PFSK-1 (cell line): ENCODE results near the gene CARD19.

ENCODE experiments used
- FOXP2 ChIP-seq: optimal IDR thresholded peaks from 2 replicates; pipeline ENCODE3; 2011; ENCODE audit warnings: borderline replicate concordance, control low read depth, inconsistent platforms; ENCODE audit not compliant: insufficient read depth; ENCODE audit errors: extremely low read length, extremely low read depth
- POLR2AphosphoS5 ChIP-seq: IDR thresholded peaks from 2 replicates; pipeline ENCODE4 v1.6.1; 2012; ENCODE audit warnings: low read depth, mild to moderate bottlenecking, control low read depth, low read length, moderate library complexity
- SIN3A ChIP-seq: IDR thresholded peaks from 2 replicates; pipeline ENCODE4 v1.6.1; 2012; ENCODE audit warnings: mild to moderate bottlenecking, low read length, moderate library complexity, borderline replicate concordance; ENCODE audit not compliant: insufficient read depth
- TAF1 ChIP-seq: IDR thresholded peaks from 2 replicates; pipeline ENCODE4 v1.6.1; 2012; ENCODE audit warnings: low read length, control low read depth, borderline replicate concordance; ENCODE audit not compliant: insufficient read depth
- TF ChIP-seq, protein P1 (sequence below), 2 experiments: IDR thresholded peaks; 2 replicates each; pipeline versions ENCODE4 v1.6.1 to v1.8.0; 2011 to 2012; ENCODE audit warnings: low read depth in 2 of 2, low read length in 2 of 2, control low read depth in 1 of 2, inconsistent platforms in 1 of 2, mild to moderate bottlenecking in 1 of 2, moderate library complexity in 1 of 2; ENCODE audit not compliant: insufficient read depth in 1 of 2

CARD19 gene

DNA sequence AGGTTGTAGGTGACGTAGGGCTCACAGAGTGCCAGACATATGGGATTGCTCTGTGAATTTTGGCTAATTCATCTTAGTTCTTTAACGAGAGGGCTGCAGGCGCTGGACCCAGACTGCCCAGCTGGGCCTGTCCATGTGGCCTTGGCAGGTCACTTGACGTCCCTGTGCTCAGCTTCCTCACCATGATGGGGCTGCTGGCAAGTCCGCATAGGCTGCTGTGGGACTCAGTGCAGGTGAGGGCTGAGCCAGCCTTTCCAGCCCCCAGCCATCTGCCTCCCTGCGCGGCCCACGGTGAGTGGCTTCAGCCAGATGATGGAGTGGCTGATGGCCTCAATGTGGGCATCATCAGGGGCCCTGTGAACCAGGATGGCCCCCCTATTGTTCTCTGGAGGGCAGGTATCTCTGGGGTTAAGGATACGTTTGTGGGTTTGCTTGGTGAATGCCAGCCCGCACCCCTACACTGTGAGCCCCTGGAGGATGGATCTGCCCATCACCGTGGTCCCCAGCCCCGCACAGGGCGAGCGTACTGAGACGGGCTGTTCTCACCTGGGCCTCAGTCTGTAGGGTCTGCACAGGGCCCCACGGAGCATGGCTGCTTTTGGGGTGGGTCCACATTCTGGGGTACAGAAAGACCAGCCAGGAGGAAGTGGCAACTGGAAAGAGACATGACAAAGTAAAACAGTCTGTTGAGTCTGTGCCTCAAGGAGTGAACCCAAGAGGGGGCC, 3.7 kb downstream of the CARD19 start:
- TF ChIP-seq FOXP2 (no peak), POLR2AphosphoS5 (no peak), TAF1 (no peak)

DNA sequence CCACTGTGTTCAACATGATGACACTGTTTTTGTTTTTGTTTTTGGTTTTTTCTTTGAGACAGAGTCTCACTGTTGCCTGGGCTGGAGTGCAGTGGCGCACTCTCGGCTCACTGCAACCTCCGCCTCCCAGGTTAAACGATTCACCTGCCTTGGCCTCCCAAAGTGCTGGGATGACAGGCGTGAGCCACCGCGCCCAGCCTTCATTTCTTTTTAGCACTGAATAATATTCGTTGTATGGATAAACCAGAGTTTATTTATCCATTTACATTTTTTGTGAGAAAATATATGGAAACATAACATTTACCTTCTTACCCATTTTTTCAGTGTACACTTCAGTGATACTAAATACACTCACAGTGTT, 4.2 kb downstream of the CARD19 start:
- TF ChIP-seq TAF1 (no peak), POLR2AphosphoS5 (no peak), FOXP2 (no peak), SIN3A (no peak)

DNA sequence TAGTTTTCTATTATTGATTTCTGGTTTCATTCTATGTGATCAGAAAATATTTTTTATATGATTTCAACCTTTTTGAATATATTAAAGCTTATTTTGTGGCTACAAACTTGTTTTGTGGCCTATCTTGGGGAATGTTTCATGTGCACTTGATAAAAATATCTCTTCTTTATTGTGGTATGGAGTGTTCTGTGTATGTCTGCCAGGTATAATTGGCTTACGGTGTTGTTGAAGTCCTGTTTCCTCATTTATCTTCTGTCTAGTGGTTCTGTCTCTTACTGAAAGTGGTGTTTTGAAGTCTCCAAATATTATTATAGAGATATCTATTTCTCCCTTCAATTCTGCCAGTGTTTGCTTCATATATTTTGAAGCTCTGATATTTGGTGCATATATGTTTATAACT, 9.6 kb downstream of the CARD19 start:
- TF ChIP-seq SIN3A (no peak), TAF1 (no peak), POLR2AphosphoS5 (no peak), FOXP2 (no peak)
- TF ChIP-seq, protein P1, sequence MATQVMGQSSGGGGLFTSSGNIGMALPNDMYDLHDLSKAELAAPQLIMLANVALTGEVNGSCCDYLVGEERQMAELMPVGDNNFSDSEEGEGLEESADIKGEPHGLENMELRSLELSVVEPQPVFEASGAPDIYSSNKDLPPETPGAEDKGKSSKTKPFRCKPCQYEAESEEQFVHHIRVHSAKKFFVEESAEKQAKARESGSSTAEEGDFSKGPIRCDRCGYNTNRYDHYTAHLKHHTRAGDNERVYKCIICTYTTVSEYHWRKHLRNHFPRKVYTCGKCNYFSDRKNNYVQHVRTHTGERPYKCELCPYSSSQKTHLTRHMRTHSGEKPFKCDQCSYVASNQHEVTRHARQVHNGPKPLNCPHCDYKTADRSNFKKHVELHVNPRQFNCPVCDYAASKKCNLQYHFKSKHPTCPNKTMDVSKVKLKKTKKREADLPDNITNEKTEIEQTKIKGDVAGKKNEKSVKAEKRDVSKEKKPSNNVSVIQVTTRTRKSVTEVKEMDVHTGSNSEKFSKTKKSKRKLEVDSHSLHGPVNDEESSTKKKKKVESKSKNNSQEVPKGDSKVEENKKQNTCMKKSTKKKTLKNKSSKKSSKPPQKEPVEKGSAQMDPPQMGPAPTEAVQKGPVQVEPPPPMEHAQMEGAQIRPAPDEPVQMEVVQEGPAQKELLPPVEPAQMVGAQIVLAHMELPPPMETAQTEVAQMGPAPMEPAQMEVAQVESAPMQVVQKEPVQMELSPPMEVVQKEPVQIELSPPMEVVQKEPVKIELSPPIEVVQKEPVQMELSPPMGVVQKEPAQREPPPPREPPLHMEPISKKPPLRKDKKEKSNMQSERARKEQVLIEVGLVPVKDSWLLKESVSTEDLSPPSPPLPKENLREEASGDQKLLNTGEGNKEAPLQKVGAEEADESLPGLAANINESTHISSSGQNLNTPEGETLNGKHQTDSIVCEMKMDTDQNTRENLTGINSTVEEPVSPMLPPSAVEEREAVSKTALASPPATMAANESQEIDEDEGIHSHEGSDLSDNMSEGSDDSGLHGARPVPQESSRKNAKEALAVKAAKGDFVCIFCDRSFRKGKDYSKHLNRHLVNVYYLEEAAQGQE (IDR thresholded peaks at IDR 0.05; ENCODE audit: insufficient read depth in 1 of 2, low read depth in 2 of 2, low read length in 2 of 2), result no peak

DNA sequence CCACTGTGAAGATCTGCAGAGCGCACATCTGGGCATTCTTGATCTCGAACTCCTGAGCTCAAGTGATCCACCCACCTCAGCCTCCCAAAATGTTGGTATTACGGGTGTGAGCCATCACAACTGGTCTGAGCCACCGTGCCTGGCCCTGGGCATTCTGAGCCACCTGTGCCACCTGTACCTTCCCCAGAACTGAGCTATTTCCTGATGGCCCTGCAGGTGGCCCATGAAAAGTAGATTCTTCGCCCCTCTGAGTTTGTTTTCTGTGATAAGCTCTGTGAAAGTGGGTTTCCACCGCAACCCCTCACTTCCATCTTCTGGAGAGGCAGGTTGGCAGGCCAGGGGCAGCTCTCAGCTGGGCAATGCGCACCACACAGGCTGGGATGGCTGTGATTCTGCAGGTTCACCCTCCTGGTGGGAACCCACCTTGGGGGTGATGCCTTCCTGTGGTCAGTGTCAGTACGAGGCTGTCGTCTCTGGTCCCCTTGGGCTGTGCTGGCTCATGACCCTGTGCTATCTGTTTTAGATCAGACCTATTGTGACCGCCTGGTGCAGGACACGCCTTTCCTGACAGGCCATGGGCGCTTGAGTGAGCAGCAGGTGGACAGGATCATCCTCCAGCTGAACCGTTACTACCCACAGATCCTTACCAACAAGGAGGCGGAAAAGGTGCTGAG, 11.3 kb downstream of the CARD19 start:
- TF ChIP-seq, protein P1 (IDR thresholded peaks at IDR 0.05; ENCODE audit: insufficient read depth in 1 of 2, low read depth in 2 of 2, low read length in 2 of 2), result no peak
- TF ChIP-seq POLR2AphosphoS5, result no peak
- no peak for TF ChIP-seq SIN3A
- no peak for TF ChIP-seq TAF1
- no peak for TF ChIP-seq FOXP2

DNA sequence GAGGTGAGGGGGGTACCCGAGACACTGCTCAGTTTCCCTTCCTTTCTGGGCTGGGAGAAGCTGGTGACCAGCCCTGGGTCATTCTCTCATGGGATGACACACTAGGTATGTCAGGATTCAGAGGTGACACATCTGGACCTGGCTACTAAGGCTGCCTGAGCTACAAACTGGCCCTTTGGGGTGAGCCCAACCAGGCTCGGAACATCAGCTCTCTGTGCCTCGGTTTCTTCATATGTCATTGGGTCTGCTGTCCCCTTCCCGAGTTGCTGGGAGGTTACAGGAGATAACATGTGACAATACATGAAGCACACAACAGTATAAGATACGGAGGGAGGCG, 11.8 kb downstream of the CARD19 start:
- TF ChIP-seq, protein P1 (IDR thresholded peaks at IDR 0.05; ENCODE audit: insufficient read depth in 1 of 2, low read depth in 2 of 2, low read length in 2 of 2), result no peak
- TF ChIP-seq POLR2AphosphoS5, result no peak
- no peak for TF ChIP-seq SIN3A
- TF ChIP-seq FOXP2, result no peak
- no peak for TF ChIP-seq TAF1
